Esophagus (tissue), 2 donors: ENCODE results near the gene ADAMTSL4. TPM values are rescaled to one million over a fixed set of nuclear protein-coding genes. Genes with fewer than 3 reads are reported as not detected.
"Not testable (repeated sequence)": the region's sequence is repeated elsewhere in the genome, so short reads cannot be mapped to it uniquely, and the experiment has no call there.

ENCODE experiments used
- H3K27ac ChIP-seq, 2 donors: one replicate each; pipeline ENCODE4 v1.5.1; 2013; ENCODE audit warnings: low read depth in 2 of 2, mild to moderate bottlenecking in 2 of 2, inconsistent platforms in 1 of 2, low read length in 1 of 2, moderate library complexity in 1 of 2
- H3K27me3 ChIP-seq, 2 donors: one replicate each; pipeline ENCODE4 v1.6.1; 2013; ENCODE audit warnings: low read length in 2 of 2, control low read depth in 1 of 2, mild to moderate bottlenecking in 1 of 2; ENCODE audit not compliant: insufficient read depth in 2 of 2, control insufficient read depth in 1 of 2
- H3K36me3 ChIP-seq, 2 donors: one replicate each; pipeline ENCODE4 v1.6.1; 2013; ENCODE audit warnings: low read length in 1 of 2; ENCODE audit not compliant: control insufficient read depth in 2 of 2, insufficient read depth in 2 of 2
- H3K4me1 ChIP-seq, 2 donors: one replicate each; pipeline ENCODE4 v1.6.1; 2013; ENCODE audit warnings: low read length in 1 of 2; ENCODE audit not compliant: control insufficient read depth in 2 of 2, insufficient read depth in 2 of 2
- H3K4me3 ChIP-seq, 2 donors: one replicate each; pipeline ENCODE4 v1.5.1; 2013; ENCODE audit warnings: low read length in 2 of 2, mild to moderate bottlenecking in 2 of 2, low read depth in 1 of 2, moderate library complexity in 1 of 2
- H3K9me3 ChIP-seq, 2 donors: one replicate each; pipeline ENCODE4 v1.6.1; 2013; ENCODE audit warnings: mild to moderate bottlenecking in 2 of 2, low read depth in 1 of 2, low read length in 1 of 2, moderate library complexity in 1 of 2; ENCODE audit not compliant: control insufficient read depth in 2 of 2, insufficient read depth in 1 of 2
- WGBS, 2 donors: extraction: QIAGEN DNeasy Blood & Tissue Kit; methylation state at CpG; one replicate each; pipeline ENCODE4 v1.1.7; 2013; 5-methylcytosine and 5-hydroxymethylcytosine counted together
- polyA plus RNA-seq, 2 donors: library from polyadenylated mRNA; stranded (reverse); fragments of 200-250 nt; gene quantifications; one replicate each; pipeline ENCODE4 v1.2.3, GENCODE V29; 2013
- donor health status: healthy with polysubstance abuse.
- donor health status: Bipolar disorder and iron deficiency.

Gene ADAMTSL4
- polyA plus RNA-seq, 2 donors = 43.2 to 108 TPM

GRCh38 chr1:150564051-150564991, 15.1 kb downstream of the ADAMTSL4 start:
- H3K4me1 ChIP-seq = peaks cover 12 to 32% of the 10 kb centered on the region in 2 donors
- H3K4me3 ChIP-seq = no peak overlapping the region
- H3K9me3 ChIP-seq = no peaks in the 10 kb centered on the region
- no peaks in the 10 kb centered on the region for H3K27me3 ChIP-seq
- no peaks in the 10 kb centered on the region for H3K36me3 ChIP-seq
- WGBS, 2 donors = 46 to 65% methylated on average over 5 of the region's 5 CpGs
- H3K27ac ChIP-seq = peak overlapping the region; percentile 99

GRCh38 chr1:150565240-150565991, 16.2 kb downstream of the ADAMTSL4 start:
- not testable (repeated sequence) for H3K36me3 ChIP-seq, H3K4me3 ChIP-seq, H3K9me3 ChIP-seq, H3K27me3 ChIP-seq
- peaks cover 6 to 34% of the 10 kb centered on the region in 2 donors for H3K4me1 ChIP-seq
- peak overlapping the region; percentile 57 to 99 for H3K27ac ChIP-seq
- 81 to 84% methylated on average over 14 of the region's 14 CpGs for WGBS, 2 donors

GRCh38 chr1:150566589-150567340, 17.6 kb downstream of the ADAMTSL4 start:
- Histone ChIP-seq H3K9me3 (no peaks in the 10 kb centered on the region), H3K27ac (peak overlapping the region; percentile 93 to 98), H3K4me1 (peaks cover 6 to 34% of the 10 kb centered on the region in 2 donors), H3K27me3 (no peaks in the 10 kb centered on the region), H3K4me3 (no peak overlapping the region), H3K36me3 (no peaks in the 10 kb centered on the region)
- 75 to 79% methylated on average over 12 of the region's 12 CpGs for WGBS, 2 donors

- H3K36me3 ChIP-seq = no peaks in the 10 kb centered on the region
- peak overlapping the region in 1 of 2 donors; percentile 36 for H3K4me3 ChIP-seq
- no peaks in the 10 kb centered on the region for H3K9me3 ChIP-seq
- no peaks in the 10 kb centered on the region for H3K27me3 ChIP-seq
- H3K27ac ChIP-seq = peak overlapping the region; percentile 93 to 98
- H3K4me1 ChIP-seq = peaks cover 6 to 32% of the 10 kb centered on the region in 2 donors
- WGBS, 2 donors = 9 to 17% methylated on average over 3 of the region's 3 CpGs
Measured at GRCh38 chr1:150567341-150567716, 18.1 kb downstream of the ADAMTSL4 start.

- Histone ChIP-seq H3K27ac (peak overlapping the region; percentile 93 to 98), H3K36me3 (peaks cover 0 to under 1% of the 10 kb centered on the region in 2 donors), H3K4me1 (peaks cover 3 to 26% of the 10 kb centered on the region in 2 donors), H3K4me3 (peak overlapping the region in 1 of 2 donors; percentile 36), H3K9me3 (no peaks in the 10 kb centered on the region), H3K27me3 (no peaks in the 10 kb centered on the region)
- 3% methylated on average over 10 of the region's 10 CpGs for WGBS, 2 donors
Measured at GRCh38 chr1:150567717-150568593, 18.7 kb downstream of the ADAMTSL4 start.

- H3K36me3 ChIP-seq = peaks cover 0 to 5% of the 10 kb centered on the region in 2 donors
- no peaks in the 10 kb centered on the region for H3K27me3 ChIP-seq
- H3K4me3 ChIP-seq = no peak overlapping the region
- no peaks in the 10 kb centered on the region for H3K9me3 ChIP-seq
- H3K4me1 ChIP-seq = peaks cover 0 to 23% of the 10 kb centered on the region in 2 donors
- H3K27ac ChIP-seq = peak overlapping the region; percentile 93 to 98
Measured at GRCh38 chr1:150568594-150568966, 19.4 kb downstream of the ADAMTSL4 start.

- peak overlapping the region; percentile 11 to 49 for H3K27ac ChIP-seq
- H3K4me3 ChIP-seq = no peak overlapping the region
- 43 to 48% methylated on average over 4 of the region's 4 CpGs for WGBS, 2 donors
- H3K9me3 ChIP-seq = no peaks in the 10 kb centered on the region
- peaks cover 2 to 15% of the 10 kb centered on the region in 2 donors for H3K36me3 ChIP-seq
- H3K4me1 ChIP-seq = peaks cover 0 to 13% of the 10 kb centered on the region in 2 donors
- H3K27me3 ChIP-seq = no peaks in the 10 kb centered on the region
Measured at GRCh38 chr1:150572918-150573647, 23.9 kb downstream of the ADAMTSL4 start.

- H3K4me3 ChIP-seq, H3K9me3 ChIP-seq, H3K27me3 ChIP-seq: not testable (repeated sequence)
- H3K4me1 ChIP-seq = peaks cover 0 to 13% of the 10 kb centered on the region in 2 donors
- H3K27ac ChIP-seq = peak overlapping the region; percentile 11 to 49
- WGBS, 2 donors = 68 to 72% methylated on average over 13 of the region's 13 CpGs
- H3K36me3 ChIP-seq = peaks cover 2 to 16% of the 10 kb centered on the region in 2 donors
Measured at GRCh38 chr1:150573648-150574071, 24.5 kb downstream of the ADAMTSL4 start.
